GM23338 (cell line): ENCODE results near the gene SCRT2. TPM values are rescaled to one million over a fixed set of nuclear protein-coding genes. Genes with fewer than 3 reads are reported as not detected.

Experiments used
- CREB1 ChIP-seq: fragments of 250-450 bp; sonication (Bioruptor Pico); IDR thresholded peaks from 2 replicates; pipeline ENCODE4 v1.5.0; 2020; ENCODE audit warnings: low read depth, mild to moderate bottlenecking, moderate library complexity
- EZH2 ChIP-seq: fragments of 200-600 bp; sonication (generic); IDR thresholded peaks from one replicate; pipeline ENCODE4 v1.8.0; 2017; ENCODE audit warnings: antibody characterized with exemption, mild to moderate bottlenecking, low read depth; ENCODE audit not compliant: unreplicated experiment
- NANOG ChIP-seq: IDR thresholded peaks from 2 replicates; pipeline ENCODE4 v1.6.1; 2016; ENCODE audit warnings: antibody characterized with exemption, borderline replicate concordance
- POLR2AphosphoS5 ChIP-seq: IDR thresholded peaks from 2 replicates; pipeline ENCODE4 v1.6.1; 2016; ENCODE audit warnings: antibody characterized with exemption, low read depth
- STAT1 ChIP-seq: IDR thresholded peaks from one replicate; pipeline ENCODE4 v1.6.1; 2016; ENCODE audit warnings: antibody characterized with exemption; ENCODE audit not compliant: unreplicated experiment
- ZNF331 ChIP-seq: fragments of 250-450 bp; sonication (Bioruptor Pico); IDR thresholded peaks from 2 replicates; pipeline ENCODE4 v1.5.0; 2020; ENCODE audit warnings: low read depth, mild to moderate bottlenecking, moderate library complexity
- polyA plus RNA-seq: library from polyadenylated mRNA; unstranded; fragments of >200 nt; fragmentation: Nextera tagmentation; extraction: Ambion mirVana; gene quantifications from 2 replicates; pipeline ENCODE4 v1.2.1, GENCODE V29; 2016
- total RNA-seq: library from RNA; depleted of rRNA; stranded (reverse); fragments of >200 nt; shearing (Covaris generic); gene quantifications from 2 replicates; pipeline ENCODE4 v1.2.3, GENCODE V29; 2014; rRNA removed
- TF ChIP-seq, protein P1 (sequence below): fragments of 250-450 bp; sonication (Bioruptor Pico); IDR thresholded peaks from 2 replicates; pipeline ENCODE4 v1.5.0; 2020; ENCODE audit warnings: mild to moderate bottlenecking, moderate library complexity

The SCRT2 gene
- total and polyA plus RNA-seq, 2 experiments from 2014 or later = 0.31 TPM; not detected in 1

GRCh38 chr20:611843-612185 is 63.8 kb downstream of the SCRT2 start (continued):
- TF ChIP-seq ZNF331 (CRISPR knock-in tag) = no peak
- no peak for TF ChIP-seq POLR2AphosphoS5
- TF ChIP-seq STAT1 = no peak
- TF ChIP-seq, protein P1, sequence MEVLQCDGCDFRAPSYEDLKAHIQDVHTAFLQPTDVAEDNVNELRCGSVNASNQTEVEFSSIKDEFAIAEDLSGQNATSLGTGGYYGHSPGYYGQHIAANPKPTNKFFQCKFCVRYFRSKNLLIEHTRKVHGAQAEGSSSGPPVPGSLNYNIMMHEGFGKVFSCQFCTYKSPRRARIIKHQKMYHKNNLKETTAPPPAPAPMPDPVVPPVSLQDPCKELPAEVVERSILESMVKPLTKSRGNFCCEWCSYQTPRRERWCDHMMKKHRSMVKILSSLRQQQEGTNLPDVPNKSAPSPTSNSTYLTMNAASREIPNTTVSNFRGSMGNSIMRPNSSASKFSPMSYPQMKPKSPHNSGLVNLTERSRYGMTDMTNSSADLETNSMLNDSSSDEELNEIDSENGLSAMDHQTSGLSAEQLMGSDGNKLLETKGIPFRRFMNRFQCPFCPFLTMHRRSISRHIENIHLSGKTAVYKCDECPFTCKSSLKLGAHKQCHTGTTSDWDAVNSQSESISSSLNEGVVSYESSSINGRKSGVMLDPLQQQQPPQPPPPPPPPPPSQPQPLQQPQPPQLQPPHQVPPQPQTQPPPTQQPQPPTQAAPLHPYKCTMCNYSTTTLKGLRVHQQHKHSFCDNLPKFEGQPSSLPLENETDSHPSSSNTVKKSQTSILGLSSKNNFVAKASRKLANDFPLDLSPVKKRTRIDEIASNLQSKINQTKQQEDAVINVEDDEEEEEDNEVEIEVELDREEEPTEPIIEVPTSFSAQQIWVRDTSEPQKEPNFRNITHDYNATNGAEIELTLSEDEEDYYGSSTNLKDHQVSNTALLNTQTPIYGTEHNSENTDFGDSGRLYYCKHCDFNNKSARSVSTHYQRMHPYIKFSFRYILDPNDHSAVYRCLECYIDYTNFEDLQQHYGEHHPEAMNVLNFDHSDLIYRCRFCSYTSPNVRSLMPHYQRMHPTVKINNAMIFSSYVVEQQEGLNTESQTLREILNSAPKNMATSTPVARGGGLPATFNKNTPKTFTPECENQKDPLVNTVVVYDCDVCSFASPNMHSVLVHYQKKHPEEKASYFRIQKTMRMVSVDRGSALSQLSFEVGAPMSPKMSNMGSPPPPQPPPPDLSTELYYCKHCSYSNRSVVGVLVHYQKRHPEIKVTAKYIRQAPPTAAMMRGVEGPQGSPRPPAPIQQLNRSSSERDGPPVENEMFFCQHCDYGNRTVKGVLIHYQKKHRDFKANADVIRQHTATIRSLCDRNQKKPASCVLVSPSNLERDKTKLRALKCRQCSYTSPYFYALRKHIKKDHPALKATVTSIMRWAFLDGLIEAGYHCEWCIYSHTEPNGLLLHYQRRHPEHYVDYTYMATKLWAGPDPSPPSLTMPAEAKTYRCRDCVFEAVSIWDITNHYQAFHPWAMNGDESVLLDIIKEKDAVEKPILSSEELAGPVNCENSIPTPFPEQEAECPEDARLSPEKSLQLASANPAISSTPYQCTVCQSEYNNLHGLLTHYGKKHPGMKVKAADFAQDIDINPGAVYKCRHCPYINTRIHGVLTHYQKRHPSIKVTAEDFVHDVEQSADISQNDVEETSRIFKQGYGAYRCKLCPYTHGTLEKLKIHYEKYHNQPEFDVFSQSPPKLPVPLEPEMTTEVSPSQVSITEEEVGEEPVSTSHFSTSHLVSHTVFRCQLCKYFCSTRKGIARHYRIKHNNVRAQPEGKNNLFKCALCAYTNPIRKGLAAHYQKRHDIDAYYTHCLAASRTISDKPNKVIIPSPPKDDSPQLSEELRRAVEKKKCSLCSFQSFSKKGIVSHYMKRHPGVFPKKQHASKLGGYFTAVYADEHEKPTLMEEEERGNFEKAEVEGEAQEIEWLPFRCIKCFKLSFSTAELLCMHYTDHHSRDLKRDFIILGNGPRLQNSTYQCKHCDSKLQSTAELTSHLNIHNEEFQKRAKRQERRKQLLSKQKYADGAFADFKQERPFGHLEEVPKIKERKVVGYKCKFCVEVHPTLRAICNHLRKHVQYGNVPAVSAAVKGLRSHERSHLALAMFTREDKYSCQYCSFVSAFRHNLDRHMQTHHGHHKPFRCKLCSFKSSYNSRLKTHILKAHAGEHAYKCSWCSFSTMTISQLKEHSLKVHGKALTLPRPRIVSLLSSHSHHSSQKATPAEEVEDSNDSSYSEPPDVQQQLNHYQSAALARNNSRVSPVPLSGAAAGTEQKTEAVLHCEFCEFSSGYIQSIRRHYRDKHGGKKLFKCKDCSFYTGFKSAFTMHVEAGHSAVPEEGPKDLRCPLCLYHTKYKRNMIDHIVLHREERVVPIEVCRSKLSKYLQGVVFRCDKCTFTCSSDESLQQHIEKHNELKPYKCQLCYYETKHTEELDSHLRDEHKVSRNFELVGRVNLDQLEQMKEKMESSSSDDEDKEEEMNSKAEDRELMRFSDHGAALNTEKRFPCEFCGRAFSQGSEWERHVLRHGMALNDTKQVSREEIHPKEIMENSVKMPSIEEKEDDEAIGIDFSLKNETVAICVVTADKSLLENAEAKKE = no peak
- TF ChIP-seq CREB1 (CRISPR knock-in tag) = no peak
- TF ChIP-seq NANOG = no peak
- no peak for TF ChIP-seq EZH2

Other genes with a start within 250 kb of the SCRT2 start
- 15.0 and 15.2 TPM in 2 replicates for gene TBC1D20, start 213.3 kb downstream of the SCRT2 start, total RNA-seq
- 4.8 and 5.0 TPM in 2 replicates for gene TBC1D20, start 213.3 kb downstream of the SCRT2 start, polyA plus RNA-seq
- gene CSNK2A1, start 132.0 kb downstream of the SCRT2 start, total RNA-seq = 244 and 252 TPM in 2 replicates
- 73.2 and 85.1 TPM in 2 replicates for gene CSNK2A1, start 132.0 kb downstream of the SCRT2 start, polyA plus RNA-seq
- gene TCF15, start 65.5 kb downstream of the SCRT2 start, total RNA-seq = 2.0 and 3.8 TPM in 2 replicates
- gene TCF15, start 65.5 kb downstream of the SCRT2 start, polyA plus RNA-seq = 4.0 and 4.2 TPM in 2 replicates
- gene SRXN1, start 22.6 kb downstream of the SCRT2 start, total RNA-seq = 18.6 and 26.6 TPM in 2 replicates
- gene SRXN1, start 22.6 kb downstream of the SCRT2 start, polyA plus RNA-seq = 8.0 and 8.4 TPM in 2 replicates
- 3.6 and 4.5 TPM in 2 replicates for gene SLC52A3, start 92.7 kb upstream of the SCRT2 start, total RNA-seq
- gene SLC52A3, start 92.7 kb upstream of the SCRT2 start, polyA plus RNA-seq = 2.3 and 2.5 TPM in 2 replicates
- gene FAM110A, start 157.9 kb upstream of the SCRT2 start, total RNA-seq = 13.7 and 15.0 TPM in 2 replicates
- gene FAM110A, start 157.9 kb upstream of the SCRT2 start, polyA plus RNA-seq = 9.9 and 10.7 TPM in 2 replicates
- gene ANGPT4, start 240.5 kb upstream of the SCRT2 start, total RNA-seq = 0.17 and 1.0 TPM in 2 replicates
- gene ANGPT4, start 240.5 kb upstream of the SCRT2 start, polyA plus RNA-seq = 0.05 TPM in 1 of 2 replicates, not detected in the other